Breast epithelium (tissue), 3 donors: ENCODE results near the gene CFAP70.

ENCODE experiments used
- CTCF ChIP-seq, 3 donors: fragments of 450-650 bp; IDR thresholded peaks; one replicate each; pipeline ENCODE4 v1.5.1; 2016 to 2017; ENCODE audit warnings: antibody characterized with exemption in 3 of 3, mild to moderate bottlenecking in 3 of 3, moderate library complexity in 3 of 3
- POLR2A ChIP-seq: fragments of 450-650 bp; IDR thresholded peaks from one replicate; pipeline ENCODE4 v1.6.1; 2016; ENCODE audit warnings: antibody characterized with exemption, mild to moderate bottlenecking, moderate library complexity

- TF ChIP-seq CTCF (IDR thresholded peaks at IDR 0.05): no peak
- no peak for TF ChIP-seq POLR2A
Observed at GRCh38 chr10:73253225-73253555, 105.5 kb downstream of the CFAP70 start.
